Measurements from ENCODE around the gene CEP192.
"Not testable (repeated sequence)": the region's sequence is repeated elsewhere in the genome, so short reads cannot be mapped to it uniquely, and the experiment has no call there.

The CEP192 gene

DNA sequence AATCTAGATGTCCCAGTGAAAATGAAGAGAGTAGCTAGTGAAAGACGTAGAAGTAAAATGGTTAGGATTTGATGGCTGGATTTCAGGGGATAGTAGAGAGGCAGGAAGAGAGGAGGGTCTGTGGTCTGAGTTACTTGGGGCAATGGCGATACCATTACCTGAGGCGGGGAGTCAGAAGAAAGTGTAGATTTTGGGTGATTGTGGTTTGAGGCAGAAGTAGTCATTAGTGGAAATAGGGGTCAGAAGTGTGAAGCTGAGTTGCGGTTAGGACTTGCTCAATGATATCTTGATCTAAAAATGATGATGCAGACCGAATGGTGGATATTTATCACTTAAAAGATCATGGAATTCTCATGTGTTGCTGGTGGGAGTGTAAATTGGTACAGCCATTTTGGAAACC lies 41.0 kb downstream of the CEP192 start:
- no peak for DNase-seq

DNA sequence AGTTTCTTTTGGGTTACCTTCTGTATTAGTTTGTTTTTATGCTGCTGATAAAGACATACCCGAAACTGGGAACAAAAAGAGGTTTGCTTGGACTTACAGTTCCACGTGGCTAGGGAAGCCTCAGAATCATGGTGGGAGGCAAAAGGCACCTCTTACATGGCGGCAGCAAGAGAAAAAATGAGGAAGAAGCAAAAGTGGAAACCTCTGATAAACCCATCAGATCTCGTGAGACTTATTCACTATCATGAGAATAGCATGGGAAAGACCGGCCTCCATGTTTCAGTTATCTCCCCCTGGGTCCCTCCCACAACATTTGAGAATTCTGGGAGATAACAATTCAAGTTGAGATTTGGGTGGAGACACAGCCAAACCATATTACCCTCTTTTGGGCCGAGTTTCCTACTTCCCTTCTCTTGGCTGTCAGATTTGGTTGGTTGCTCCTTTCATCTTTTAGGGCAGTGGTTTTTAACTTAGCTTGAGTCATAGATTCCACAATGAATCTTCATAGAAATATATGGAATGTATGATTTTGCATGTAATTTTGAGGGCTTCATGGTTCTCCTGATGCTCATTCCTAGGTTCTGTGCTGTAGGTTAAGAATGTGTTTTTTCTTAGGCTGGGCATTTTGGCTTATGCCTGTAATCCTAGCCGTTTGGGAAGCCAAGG lies 44.2 kb downstream of the CEP192 start:
- DNase-seq, result no peak

DNA sequence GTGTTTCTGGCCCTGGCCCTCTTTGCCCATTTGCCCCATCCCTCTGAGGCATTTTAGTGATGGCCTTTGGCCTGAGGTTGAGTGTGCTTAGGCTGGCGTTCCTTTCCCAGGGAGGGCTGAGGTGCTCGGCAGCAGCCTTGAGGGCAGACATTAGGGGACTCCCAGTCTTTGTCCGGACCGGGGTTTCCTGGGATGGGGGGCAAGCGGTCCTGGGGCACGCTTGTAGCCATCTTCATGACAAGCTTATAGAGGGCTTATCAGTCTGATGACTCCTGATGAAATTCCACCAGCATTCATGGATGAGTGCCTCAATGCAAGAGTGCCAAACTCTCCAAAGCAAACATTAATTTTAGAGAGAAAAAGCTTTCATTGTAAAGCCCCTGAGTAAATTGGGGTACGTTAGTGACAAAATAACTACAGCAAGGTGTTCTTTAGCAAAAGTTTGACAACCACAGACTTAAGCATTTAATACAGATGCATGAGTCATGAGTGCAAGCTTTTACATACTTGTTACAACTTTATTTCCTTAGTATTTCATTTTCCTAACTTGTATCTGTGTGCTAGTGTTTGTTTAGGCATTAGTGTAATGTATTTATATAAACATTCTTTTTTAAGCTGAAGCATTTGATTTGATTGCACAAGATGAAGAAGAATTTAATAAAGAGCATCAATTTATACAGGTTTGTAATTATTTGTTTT lies 45.6 kb downstream of the CEP192 start:
- no peak for DNase-seq

DNA sequence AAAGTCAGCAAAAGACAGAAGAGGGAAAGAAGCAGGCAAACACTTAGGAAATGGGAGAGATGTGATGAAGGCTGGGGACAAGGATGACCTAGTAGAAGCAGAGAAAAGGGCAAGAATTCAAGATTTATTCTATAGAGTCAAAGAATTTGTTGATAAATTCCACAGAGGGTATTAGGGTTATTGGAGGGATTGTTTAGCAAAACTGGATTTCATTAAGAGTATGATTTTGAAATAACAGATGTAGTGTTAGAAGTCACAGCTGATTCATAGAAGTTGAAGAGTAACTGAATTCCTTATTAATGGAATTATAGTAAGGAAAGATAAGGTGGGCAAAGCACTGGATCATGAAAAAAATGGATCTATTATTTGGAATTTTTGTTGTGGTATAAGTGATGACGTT lies 48.6 kb downstream of the CEP192 start:
- no peak for DNase-seq

DNA sequence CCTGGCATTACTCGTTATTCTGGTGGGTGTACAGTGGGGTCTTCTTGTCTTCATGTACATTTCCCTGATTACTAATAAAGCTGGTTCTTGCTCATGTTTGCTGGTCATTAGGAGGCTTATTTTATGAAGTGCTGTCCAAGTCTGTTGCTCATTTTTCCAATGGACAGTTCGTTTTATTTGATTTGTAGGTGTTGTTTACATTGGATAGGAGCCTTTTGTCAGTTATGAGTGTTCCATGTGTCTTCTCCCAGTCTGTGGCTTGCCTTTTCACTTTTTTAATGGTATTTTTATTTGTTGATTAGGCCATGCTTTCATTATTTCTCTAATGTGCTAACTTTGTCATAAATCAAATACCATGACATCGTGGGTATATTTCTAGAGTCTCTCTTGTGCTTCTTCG lies 51.9 kb downstream of the CEP192 start:
- DNase-seq, result no peak

DNA sequence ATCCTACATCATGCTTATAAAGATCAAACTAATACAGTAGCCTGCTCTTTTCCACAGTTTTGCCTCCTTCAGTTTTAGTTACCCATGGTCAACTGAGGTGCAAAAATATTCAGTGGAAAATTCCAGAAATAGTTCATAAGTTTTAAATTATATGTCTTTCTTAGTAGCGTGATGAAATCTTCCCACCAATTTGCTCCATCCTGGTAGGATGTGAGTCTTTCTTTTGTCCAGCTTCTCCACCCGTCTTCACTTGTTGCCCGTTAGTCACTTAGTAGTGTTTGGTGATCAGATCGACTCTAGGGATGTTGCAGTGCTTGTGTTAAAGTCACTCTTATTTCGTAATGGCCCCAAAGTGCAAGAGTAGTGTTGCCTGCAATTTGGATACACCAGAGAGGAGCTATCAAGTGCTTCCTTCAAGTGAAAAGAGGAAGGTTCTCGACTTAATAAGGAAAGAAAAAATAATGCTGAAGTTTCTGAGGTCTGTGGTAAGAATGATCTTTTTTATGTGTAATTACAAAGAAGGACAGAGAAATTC lies 57.0 kb downstream of the CEP192 start:
- no peak for DNase-seq

DNA sequence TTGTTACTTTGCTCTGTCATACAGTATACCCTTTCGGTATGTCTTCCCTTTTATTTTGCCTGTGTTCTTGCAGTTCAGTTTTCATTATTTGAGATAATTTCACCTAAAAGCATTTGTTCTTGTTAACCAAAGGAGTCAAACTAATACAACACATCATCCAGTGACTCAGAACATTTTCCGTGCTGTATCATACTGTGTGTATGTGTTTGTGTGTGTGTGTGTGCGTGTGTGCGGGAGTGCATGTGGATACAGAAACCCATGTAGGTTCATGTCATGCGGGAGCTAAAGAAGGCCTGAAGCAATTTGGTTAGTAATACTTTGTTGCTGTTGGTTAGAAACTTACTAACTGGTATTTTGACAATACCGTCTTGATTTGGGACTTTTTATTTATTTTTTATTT lies 60.0 kb downstream of the CEP192 start:
- DNase-seq, result no peak

DNA sequence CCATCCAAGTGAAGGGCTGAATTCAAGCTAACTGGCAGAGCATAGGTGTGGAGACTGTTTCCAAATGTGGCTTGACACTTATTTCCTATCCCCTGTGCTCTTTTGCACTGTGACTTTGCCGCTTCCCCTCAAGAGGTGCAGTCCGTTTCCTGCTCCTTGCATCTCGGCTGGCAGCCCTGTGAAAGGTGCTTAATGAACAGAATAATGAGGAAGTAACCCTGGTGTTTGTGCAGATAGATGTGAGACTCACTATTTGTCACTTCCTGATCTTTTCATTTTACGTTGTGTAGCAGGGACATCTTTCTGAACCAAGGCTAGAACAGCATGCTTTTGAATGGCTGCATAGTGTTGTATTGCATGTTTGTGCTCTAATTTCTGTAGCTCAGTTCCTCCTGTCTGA lies 60.8 kb downstream of the CEP192 start:
- DNase-seq, result no peak

DNA sequence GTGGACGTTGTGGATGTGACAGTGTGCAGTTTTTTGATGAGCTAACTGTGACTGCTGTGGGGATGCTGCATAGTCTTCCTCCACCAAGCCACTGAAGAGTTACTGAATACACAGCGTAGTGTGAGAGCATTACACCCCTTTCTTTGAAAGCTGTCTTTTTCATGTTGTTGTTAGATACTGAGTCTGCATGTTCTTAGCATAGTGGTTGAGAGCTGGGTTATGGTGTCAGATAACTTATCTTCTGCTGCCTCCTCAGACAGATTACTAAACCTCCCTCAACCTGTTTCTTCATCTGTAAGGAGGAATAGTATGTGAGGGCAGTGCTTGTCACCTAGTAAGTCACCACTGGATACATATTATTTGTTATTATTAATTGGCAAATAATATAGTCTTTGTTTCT lies 63.2 kb downstream of the CEP192 start:
- no peak for DNase-seq

DNA sequence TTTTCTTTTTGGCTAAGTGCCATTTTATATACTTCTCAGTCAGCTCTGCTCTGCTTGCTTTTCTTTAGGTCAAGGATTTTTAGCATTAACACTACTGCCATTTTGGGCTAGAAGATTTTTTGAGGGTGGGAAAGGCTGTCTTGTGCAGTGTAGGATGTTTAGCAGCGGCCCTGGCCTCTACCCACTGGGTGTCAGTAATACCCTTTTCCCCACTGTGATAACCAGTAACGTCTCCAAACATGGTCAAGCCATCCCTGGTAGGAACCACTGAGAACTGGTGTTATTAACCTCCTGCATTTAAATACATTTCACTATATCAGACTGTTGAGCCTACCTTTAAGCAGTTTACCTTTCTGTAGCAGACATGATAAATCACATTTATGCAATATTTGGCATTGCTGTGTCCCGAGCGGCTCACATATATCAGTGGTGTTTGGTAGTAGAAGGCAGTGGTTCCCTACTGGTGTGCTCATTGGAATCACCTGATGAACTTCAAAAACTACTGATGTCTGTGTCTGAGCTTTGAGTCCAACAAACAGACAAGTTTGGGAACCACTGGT lies 70.5 kb downstream of the CEP192 start:
- DNase-seq, result no peak

DNA sequence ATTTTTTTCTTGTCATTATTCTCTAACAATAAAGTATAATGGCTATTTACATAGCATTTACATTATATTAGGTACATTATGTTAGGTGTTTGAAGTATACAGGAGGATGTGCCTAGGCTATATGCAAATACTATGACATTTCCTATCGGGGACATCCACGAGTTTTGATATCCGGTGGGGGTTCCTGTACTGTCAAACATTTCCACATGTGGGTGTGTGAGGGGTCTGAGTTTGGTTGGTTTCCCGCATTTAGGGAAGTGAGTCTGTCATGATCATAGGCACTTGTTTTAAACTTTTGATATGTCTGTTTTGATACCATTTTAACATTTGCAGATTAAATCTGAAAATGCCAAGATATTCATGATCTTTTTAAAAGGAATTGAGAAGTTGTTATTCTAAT lies 76.0 kb downstream of the CEP192 start:
- DNase-seq, result no peak

DNA sequence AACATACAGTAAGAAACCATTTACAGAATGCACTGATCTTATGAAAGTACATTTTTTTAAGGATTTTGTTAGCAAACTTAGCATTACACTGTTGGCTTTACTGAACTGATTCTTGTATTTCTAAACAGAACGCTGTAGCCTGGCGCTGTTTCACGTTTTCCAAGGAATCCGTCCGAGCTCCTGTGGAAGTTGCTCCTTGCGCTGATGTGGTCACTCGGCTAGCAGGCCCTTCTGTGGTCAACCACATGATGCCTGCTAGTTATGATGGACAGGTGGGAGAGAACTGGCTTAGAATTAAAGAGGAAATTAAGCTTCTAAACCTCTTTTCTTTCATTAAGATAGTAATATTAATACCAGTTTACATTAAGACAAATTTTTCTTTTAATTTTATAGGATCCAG lies 76.8 kb downstream of the CEP192 start:
- no peak for DNase-seq

DNA sequence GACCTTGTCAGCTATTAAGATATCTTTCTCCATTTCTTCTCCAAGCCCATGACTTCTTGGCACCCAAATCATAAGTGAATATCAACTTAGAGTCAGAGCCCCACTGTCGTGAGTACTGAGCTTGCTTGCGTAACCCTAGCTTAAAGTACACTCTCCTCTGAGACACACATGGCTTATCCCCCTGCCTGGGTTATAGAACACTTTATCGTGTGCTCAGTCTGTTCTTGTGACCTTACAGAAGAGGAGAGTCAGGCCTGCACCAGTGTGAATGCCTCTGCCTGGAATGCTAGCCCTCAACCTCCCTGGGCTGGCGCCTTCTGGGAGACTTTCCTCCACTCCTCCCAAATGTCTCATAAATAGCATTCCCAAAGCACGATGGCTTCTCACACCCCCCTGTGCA lies 79.3 kb downstream of the CEP192 start:
- DNase-seq, result no peak

DNA sequence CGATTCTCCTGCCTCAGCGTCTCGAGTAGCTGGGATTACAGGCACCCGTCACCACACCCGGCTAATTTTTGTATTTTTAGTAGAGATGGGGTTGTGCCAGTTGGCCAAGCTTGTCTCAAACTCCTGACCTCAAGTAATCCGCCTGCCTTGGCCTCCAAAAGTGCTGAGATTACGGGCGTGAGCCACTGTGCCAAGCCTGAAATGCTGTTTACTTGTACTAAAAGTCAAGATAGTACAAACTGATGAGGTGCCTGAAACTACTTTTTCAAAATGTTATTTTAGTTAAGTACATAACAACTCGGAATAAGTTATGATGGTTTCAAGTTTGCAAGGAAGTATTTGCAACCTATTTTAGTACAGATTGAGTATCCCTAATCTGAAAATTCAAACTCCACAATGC lies 85.7 kb downstream of the CEP192 start:
- DNase-seq, result no peak

DNA sequence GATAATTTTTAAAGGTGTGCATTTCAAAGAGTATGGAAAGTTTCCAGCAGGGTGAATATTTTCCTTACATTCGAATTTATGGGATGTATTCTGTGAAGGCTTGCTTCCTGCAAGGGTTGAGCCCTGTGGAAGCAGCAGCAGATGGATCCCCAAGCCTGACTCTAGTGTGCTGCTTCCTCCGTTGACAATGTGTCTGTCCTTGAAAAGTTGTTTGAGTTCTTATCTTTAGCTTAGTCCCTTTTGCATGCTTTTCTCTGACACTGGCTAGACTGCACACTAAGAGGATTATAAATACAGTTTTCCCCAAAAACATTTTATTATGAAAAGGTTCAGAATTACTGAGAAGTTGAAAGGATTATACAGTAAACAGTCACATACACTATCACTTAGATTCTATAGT lies 86.3 kb downstream of the CEP192 start:
- DNase-seq, result no peak

DNA sequence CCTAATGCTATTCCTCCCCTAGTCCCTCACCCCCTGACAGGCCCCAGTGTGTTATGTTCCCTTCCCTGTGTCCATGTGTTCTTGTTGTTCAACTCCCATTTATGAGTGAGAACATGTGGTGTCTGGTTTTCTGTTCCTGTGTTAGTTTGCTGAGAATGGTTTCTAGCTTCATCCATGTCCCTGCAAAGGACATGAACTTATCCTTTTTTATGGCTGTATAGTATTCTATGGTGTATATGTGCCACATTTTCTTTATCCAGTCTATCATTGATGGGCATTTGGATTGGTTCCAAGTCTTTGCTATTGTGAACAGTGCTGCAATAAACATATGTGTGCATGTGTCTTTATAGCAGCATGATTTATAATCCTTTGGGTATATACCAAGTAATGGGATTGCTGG lies 86.9 kb downstream of the CEP192 start:
- not testable (repeated sequence) for DNase-seq

DNA sequence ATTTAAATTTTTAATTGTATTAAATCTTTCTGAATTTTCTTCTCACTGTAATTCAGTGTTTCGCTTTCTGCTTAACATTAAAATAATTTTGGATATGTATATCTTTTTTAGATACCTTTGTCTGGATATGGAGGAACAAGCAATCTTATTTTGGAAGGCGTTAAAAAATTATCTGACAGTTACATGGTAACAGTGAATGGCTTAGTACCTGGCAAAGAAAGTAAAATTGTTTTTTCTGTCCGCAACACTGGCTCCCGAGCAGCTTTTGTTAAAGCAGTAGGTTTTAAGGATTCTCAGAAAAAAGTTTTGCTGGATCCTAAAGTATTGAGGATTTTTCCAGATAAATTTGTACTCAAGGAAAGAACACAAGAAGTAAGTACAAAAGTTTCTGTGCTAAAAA lies 95.7 kb downstream of the CEP192 start:
- DNase-seq, result no peak

DNA sequence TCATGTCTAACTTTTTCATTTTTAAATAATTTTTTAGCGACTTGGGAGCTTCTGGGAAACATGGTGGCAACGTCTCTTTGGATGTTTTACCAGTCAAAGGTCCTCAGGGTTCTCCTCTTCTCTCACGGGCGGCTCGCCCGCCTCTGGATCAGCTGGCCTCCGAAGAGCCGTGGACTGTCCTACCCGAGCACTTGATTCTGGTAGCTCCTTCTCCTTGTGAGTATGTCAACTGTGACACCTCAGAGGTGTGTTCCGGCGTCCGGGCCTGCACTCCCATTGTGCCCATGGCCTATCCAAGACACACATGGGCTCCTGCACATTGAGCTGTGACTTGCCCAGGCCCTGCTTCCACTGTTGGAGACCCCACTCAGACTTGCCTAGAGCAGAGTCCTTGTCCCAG lies 104.3 kb downstream of the CEP192 start:
- no peak for DNase-seq

DNA sequence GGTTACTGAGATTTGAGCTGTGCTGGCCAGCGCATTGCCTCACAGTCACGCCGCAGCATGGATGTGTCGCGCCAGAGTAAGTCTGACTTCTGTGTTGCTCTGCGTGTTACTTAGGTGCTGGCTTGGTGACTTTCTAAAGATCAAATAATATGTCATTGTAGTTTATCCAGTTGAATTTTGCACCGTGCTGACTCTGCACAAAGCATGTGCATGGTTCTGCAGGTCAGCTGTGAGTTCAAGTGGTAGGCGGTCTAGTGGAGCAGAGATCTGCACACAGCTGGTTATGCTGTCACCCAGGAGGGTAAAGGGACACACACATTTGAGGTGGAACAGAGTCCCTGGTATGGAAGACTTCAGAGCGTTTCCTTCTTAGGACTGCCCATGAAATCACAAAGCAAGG lies 105.1 kb downstream of the CEP192 start:
- DNase-seq, result no peak

DNA sequence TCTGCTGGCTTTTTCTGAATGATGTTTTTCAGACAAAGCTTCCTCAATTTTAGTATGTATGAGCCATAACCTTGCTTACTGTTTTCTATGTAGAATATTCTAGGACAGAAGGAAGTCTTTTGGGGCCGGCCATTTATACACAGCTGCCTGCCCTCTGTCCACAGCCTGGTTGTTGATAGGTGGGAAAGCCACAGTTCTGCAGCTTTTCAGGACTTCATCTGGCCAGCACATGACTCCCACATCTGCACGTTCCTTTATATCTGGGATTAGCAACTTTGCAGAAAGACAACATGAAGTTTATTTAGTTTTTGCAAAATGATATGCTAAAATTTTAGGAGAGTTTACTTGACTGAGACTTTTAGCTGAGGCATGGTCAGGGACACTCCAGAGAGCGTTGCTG lies 105.6 kb downstream of the CEP192 start:
- no peak for DNase-seq

DNA sequence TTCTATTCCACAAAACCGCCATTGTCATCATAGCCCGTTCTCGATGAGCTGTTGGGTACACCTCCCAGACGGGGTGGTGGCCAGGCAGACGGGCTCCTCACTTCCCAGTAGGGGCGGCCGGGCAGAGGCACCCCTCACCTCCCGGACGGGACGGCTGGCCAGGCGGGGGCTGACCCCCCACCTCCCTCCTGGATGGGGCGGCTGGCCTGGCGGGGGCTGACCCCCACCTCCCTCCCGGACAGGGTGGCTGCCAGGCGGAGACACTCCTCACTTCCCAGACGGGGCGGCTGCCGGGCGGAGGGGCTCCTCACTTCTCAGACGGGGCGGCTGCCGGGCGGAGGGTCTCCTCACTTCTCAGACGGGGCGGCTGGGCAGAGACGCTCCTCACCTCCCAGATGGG lies 106.9 kb downstream of the CEP192 start:
- DNase-seq, result not testable (repeated sequence)

DNA sequence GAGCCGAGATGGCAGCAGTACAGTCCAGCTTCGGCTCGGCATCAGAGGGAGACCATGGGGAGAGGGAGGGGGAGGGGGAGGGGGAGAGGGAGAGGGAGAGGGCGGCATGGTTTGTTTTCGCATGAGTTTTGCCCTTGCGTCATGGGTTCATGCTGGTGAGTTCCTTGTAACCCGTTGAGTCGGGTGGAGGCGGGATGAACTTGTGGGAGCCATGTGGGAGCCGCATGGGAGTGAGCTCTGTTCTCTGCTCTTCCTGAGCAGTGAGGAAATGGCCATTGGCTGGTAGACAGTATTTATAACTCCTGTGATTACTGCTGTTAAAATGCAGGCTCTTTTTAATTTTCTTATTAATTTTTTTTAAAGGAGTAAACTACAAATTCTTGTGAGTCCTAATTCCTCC lies 108.0 kb downstream of the CEP192 start:
- DNase-seq, result no peak

DNA sequence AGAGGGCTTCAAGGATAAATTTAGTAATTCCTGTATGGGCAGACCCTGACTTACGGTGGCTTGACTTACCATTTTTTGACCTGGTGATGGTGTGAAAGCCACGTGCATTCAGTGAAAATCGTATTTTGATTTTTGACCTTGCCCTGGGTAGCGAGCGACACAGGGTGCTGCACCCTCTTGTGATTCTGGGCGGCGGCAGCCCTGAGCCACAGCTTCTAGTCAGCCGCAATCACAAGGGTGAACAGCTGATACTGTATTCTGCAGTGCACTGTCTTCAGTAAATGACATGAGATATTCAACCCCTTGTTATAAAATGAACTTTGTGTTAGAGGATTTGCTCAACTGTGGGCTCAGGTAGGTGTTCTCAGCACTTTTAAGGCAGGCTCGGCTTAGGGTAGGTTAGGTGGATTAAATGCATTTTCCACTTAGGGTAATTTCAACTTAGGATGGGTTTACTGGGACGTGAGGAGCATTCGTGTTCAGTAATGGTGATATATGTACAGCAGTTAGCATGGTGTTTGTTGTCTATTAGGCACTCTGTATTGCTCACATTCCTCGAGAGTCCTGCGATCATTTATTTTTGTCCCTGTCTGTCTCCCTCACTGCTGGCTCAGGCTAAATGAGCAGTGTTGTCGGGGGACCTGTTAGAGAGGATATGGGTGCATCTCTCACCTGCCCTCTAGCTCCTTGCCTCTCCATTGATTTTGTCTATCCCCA lies 109.9 kb downstream of the CEP192 start:
- DNase-seq, result no peak

DNA sequence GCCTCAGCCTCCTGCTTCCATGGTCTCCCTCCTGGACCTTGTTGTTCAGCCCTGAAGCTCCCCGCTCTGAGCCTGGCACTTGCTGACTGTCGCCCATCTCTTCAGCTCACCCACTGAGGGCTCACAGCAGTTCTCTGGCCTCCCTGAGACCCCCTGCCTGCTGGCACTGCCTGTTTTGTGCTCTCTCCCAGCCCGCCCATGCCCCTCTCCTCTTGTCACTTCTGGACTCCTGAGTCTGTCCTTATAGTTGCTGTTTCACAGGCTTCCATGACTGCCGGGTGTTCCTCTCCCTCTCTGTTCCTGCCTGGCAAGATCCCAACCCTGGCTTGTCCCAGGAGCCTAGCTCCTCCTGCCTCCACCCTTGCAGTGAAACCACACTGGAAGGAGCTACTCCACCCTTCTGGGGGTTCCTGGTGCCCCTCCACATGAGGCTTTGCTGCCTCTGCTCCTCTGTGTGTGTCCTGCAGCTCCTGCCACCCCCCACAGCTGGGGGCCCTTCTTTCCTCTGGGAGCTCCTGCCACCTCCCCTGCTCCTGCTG lies 110.6 kb downstream of the CEP192 start:
- no peak for DNase-seq

All from activated CD4-positive, alpha-beta T cell treated with anti-CD3 and anti-CD28 coated beads, Interleukin-2, amount 50 U/mL, for 1 hour (primary cell).